Sigmoid colon (tissue), 7 donors: ENCODE data around the gene GLCCI1. TPM values are rescaled to one million over a fixed set of nuclear protein-coding genes. Genes with fewer than 3 reads are reported as not detected.

Experiments used
- DNase-seq: peaks from one replicate; pipeline ENCODE4 v3.0.0-alpha.2; 2019
- H3K27ac ChIP-seq, 4 donors: fragments of 200-600 bp; sonication (generic); one replicate each; pipeline ENCODE4 v1.5.1; 2016 to 2019; ENCODE audit warnings: mild to moderate bottlenecking in 1 of 4
- H3K27me3 ChIP-seq, 3 donors: fragments of 200-600 bp; sonication (generic); one replicate each; pipeline ENCODE4 v1.5.1; 2019; ENCODE audit warnings: mild to moderate bottlenecking in 1 of 3
- H3K36me3 ChIP-seq, 4 donors: fragments of 200-600 bp; sonication (generic); one replicate each; pipeline ENCODE4 v1.5.1; 2016 to 2019
- H3K4me1 ChIP-seq, 4 donors: fragments of 200-600 bp; sonication (generic); one replicate each; pipeline ENCODE4 v1.5.1; 2017 to 2019
- H3K4me3 ChIP-seq, 4 donors: fragments of 200-600 bp; sonication (generic); one replicate each; pipeline ENCODE4 v1.5.1; 2017 to 2019; ENCODE audit warnings: mild to moderate bottlenecking in 2 of 4, moderate library complexity in 1 of 4
- H3K9me3 ChIP-seq, 4 donors: fragments of 200-600 bp in 3 of 4; sonication (generic) in 3 of 4; one replicate each; pipeline versions ENCODE4 v1.5.1 to v1.6.1; 2013 to 2019
- EP300 ChIP-seq, 4 donors: sonication (generic); formaldehyde crosslinking; IDR thresholded peaks; one replicate each; pipeline ENCODE4 v1.6.1; 2017; ENCODE audit warnings: antibody characterized with exemption in 4 of 4
- POLR2A ChIP-seq, 2 donors: fragments of 450-650 bp; IDR thresholded peaks; one replicate each; pipeline ENCODE4 v1.6.1; 2016; ENCODE audit warnings: antibody characterized with exemption in 2 of 2, mild to moderate bottlenecking in 2 of 2, moderate library complexity in 2 of 2
- POLR2AphosphoS5 ChIP-seq, 4 donors: sonication (generic); formaldehyde crosslinking; IDR thresholded peaks; one replicate each; pipeline ENCODE4 v1.6.1; 2017; ENCODE audit warnings: antibody characterized with exemption in 4 of 4
- WGBS, 2 donors: extraction: QIAGEN DNeasy Blood & Tissue Kit; methylation state at CpG; one replicate each; pipeline ENCODE4 v1.1.7; 2013; 5-methylcytosine and 5-hydroxymethylcytosine counted together
- intact Hi-C: fragments of 100-400 bp; cut with DNase I; formaldehyde crosslinking; loops from one replicate; pipeline ENCODE4 v1.15.1; 2023
- polyA plus RNA-seq, 3 donors: library from polyadenylated mRNA; stranded (reverse); fragments of 200-250 nt; gene quantifications; one replicate each; pipeline ENCODE4 v1.2.3, GENCODE V29; 2013
- total RNA-seq, 4 donors: library from RNA; depleted of rRNA; stranded (reverse); fragments of >200 nt; gene quantifications; one replicate each; pipeline ENCODE4 v1.1.0, GENCODE V29; 2016
- TF ChIP-seq, protein P1 (sequence below), 4 experiments: fragments of 450-650 bp in 3 of 4; fragments of 200-600 bp in 1 of 4; IDR thresholded peaks; one replicate each; pipeline ENCODE4 v1.5.1; 2016 to 2019; ENCODE audit warnings: antibody characterized with exemption in 4 of 4, mild to moderate bottlenecking in 3 of 4, moderate library complexity in 2 of 4
- donor health status: healthy with polysubstance abuse.
- donor health status: Bipolar disorder and iron deficiency.
- donor health status: healthy.

GLCCI1 gene
- total and polyA plus RNA-seq, 7 donors, result 1.4 to 17.7 (median 6.1) TPM

DNA sequence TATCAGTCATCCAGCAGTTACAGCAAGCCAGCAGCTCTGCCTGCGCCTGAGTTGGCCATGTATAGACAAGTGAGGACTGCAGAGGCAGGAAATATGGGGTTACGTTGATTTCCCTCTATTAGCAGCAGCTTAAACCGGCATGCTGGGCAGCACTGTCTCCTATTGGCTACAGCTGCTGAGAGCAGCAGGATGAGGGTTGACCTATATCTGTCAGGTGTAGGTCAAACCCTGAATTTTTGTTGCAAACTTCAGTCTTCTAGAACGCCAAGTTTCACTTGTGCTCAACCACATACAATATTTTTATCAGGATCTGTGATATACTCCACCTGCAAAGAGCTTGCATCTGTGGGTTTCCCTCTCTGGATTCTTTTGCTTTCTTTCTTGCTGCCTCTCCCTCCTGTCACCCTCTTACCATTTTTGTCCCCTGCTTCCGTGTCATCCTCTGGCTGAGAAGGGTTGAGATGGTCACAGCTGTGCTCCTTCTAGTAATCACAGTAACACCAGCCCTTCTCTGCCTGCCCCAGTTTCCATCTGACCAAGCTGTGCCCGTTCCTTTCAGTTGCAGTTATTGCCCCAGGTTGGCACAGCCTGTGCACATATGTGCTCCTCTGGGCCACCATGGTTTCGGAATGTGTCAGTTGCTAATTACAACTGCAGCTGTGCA lies 23.8 kb upstream of the GLCCI1 start:
- no peaks in the 10 kb centered on the region for H3K4me1 ChIP-seq
- H3K9me3 ChIP-seq, result no peaks in the 10 kb centered on the region
- intact Hi-C loops, result no loop called here
- 46 to 84% methylated on average over 7 of the region's 7 CpGs for WGBS, 2 donors
- H3K4me3 ChIP-seq, result no peak overlapping the region
- H3K27ac ChIP-seq, result no peak overlapping the region
- no peaks in the 10 kb centered on the region for H3K36me3 ChIP-seq
- no peak for TF ChIP-seq EP300 (IDR thresholded peaks at IDR 0.05)
- no peak for TF ChIP-seq POLR2AphosphoS5 (IDR thresholded peaks at IDR 0.05)
- no peak for TF ChIP-seq POLR2A (IDR thresholded peaks at IDR 0.05)
- DNase-seq, result no peak
- H3K27me3 ChIP-seq, result no peaks in the 10 kb centered on the region

DNA sequence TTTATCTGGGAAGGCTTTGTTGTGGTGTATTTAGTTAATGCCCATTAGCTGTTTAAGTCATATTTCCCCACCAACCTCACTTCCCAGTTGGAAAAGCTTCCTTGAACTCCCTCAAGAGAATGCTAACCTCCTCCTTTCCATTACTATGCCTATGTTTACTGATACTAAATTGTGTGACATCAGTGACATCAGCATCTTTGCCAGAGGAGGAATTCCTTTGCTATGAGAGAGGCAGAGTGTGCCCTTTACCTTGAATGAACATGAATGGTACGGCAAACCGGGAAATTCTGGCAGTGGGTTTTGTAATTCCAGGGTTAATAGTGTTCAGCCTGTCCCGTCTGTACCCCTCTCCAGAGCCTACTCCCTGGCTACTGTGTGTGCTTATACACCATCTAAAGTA lies 22.1 kb upstream of the GLCCI1 start:
- Histone ChIP-seq H3K4me3 (no peak overlapping the region), H3K9me3 (no peaks in the 10 kb centered on the region), H3K27me3 (no peaks in the 10 kb centered on the region), H3K4me1 (no peaks in the 10 kb centered on the region), H3K27ac (no peak overlapping the region), H3K36me3 (no peaks in the 10 kb centered on the region)
- 97 to 99% methylated on average over 3 of the region's 3 CpGs for WGBS, 2 donors
- TF ChIP-seq EP300 (IDR thresholded peaks at IDR 0.05), result no peak
- TF ChIP-seq, protein P1, sequence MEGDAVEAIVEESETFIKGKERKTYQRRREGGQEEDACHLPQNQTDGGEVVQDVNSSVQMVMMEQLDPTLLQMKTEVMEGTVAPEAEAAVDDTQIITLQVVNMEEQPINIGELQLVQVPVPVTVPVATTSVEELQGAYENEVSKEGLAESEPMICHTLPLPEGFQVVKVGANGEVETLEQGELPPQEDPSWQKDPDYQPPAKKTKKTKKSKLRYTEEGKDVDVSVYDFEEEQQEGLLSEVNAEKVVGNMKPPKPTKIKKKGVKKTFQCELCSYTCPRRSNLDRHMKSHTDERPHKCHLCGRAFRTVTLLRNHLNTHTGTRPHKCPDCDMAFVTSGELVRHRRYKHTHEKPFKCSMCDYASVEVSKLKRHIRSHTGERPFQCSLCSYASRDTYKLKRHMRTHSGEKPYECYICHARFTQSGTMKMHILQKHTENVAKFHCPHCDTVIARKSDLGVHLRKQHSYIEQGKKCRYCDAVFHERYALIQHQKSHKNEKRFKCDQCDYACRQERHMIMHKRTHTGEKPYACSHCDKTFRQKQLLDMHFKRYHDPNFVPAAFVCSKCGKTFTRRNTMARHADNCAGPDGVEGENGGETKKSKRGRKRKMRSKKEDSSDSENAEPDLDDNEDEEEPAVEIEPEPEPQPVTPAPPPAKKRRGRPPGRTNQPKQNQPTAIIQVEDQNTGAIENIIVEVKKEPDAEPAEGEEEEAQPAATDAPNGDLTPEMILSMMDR (IDR thresholded peaks at IDR 0.05), result no peak
- no peak for TF ChIP-seq POLR2AphosphoS5 (IDR thresholded peaks at IDR 0.05)
- no peak for TF ChIP-seq POLR2A (IDR thresholded peaks at IDR 0.05)
- DNase-seq, result no peak
- intact Hi-C loops, result no loop called here

DNA sequence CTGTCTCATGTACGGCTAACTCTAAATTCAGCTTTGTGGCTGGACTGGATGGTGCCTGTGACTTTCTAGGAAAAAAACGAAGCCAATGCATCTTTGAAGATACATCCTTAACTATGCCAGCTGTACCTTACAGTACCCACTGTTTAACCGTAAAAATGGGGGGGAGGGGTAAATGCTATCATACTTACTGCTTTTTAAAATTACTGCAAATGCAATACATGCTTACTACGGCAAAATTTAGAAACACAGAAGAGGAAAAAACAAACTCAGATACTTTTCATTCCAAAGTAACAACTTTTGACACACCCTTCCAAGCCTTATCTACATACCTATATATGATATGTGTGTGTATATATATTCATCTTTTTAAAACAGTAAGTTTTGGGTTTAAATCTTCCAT lies 20.4 kb upstream of the GLCCI1 start:
- H3K27ac ChIP-seq, result no peak overlapping the region
- H3K9me3 ChIP-seq, result no peaks in the 10 kb centered on the region
- no peaks in the 10 kb centered on the region for H3K36me3 ChIP-seq
- H3K4me3 ChIP-seq, result no peak overlapping the region
- 92 to 93% methylated on average over 4 of the region's 4 CpGs for whole genome bisulfite sequencing, 2 donors
- intact Hi-C loops, result no loop called here
- no peaks in the 10 kb centered on the region for H3K4me1 ChIP-seq
- no peaks in the 10 kb centered on the region for H3K27me3 ChIP-seq
- no peak for TF ChIP-seq POLR2A (IDR thresholded peaks at IDR 0.05)
- no peak for TF ChIP-seq POLR2AphosphoS5 (IDR thresholded peaks at IDR 0.05)
- TF ChIP-seq, protein P1 (IDR thresholded peaks at IDR 0.05), result no peak
- TF ChIP-seq EP300 (IDR thresholded peaks at IDR 0.05), result no peak
- no peak for DNase-seq

DNA sequence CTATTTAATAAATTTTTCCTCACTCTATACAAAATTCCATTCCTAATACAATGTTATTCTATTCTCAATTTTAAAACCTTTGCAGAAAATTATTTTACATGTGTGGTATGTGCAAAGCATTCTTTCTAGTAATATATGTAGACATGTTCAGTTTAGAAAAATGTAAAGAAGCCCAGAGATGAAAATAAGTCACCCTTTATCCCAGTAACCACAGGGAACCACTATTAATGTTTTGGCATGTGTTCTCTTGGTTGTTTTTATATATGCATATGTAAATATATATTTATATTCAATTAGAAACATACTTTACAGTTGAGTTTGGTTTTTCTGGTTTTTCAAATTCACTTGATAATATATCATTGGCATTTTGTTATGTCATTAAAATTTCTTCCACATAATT lies 14.8 kb upstream of the GLCCI1 start:
- TF ChIP-seq, protein P1 (IDR thresholded peaks at IDR 0.05), result no peak
- TF ChIP-seq POLR2A (IDR thresholded peaks at IDR 0.05), result no peak
- TF ChIP-seq EP300 (IDR thresholded peaks at IDR 0.05), result no peak
- TF ChIP-seq POLR2AphosphoS5 (IDR thresholded peaks at IDR 0.05), result no peak
- intact Hi-C loops, result no loop called here
- Histone ChIP-seq H3K27ac (no peak overlapping the region), H3K4me1 (no peaks in the 10 kb centered on the region), H3K36me3 (no peaks in the 10 kb centered on the region), H3K9me3 (no peaks in the 10 kb centered on the region), H3K4me3 (no peak overlapping the region), H3K27me3 (no peaks in the 10 kb centered on the region)
- no peak for DNase-seq

DNA sequence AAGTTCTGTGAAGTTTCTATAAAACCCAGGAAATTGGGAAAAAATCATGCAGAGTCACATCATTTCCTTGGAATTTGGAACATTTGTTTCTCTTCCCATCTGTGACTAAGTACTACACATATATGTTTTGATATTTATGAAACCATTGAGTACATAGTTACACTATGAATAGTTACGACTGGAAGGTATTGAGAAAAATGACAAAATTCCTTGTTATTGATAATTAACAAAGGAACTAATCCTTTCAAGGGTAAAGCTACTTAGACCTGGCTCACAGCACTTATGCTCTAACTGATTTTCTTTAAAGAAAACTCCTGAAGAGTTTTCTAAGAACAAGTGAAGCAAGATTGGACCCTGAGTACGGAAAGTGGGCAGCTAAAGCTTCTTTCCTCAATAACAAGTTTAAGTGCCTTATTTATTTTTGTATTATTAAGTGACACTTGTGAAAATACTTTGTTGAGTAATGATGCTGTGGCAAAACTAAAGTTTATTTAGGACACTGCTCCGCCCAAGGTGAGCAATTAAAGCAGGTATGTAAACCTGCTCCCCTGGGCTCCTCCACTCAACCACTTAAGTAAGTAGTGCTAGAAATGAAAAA lies 12.0 kb upstream of the GLCCI1 start:
- no peaks in the 10 kb centered on the region for H3K4me1 ChIP-seq
- no peak overlapping the region for H3K4me3 ChIP-seq
- WGBS, 2 donors, result 68 to 75% methylated on average over 3 of the region's 3 CpGs

More for the DNA sequence above, 12.0 kb upstream of the GLCCI1 start:
- intact Hi-C loops, result no loop called here
- no peak overlapping the region for H3K27ac ChIP-seq
- H3K36me3 ChIP-seq, result no peaks in the 10 kb centered on the region
- TF ChIP-seq POLR2AphosphoS5 (IDR thresholded peaks at IDR 0.05) (no peak), POLR2A (IDR thresholded peaks at IDR 0.05) (no peak), EP300 (IDR thresholded peaks at IDR 0.05) (no peak)
- TF ChIP-seq, protein P1 (IDR thresholded peaks at IDR 0.05), result no peak
- DNase-seq, result no peak
- no peaks in the 10 kb centered on the region for H3K9me3 ChIP-seq
- no peaks in the 10 kb centered on the region for H3K27me3 ChIP-seq
